ENCODE data around the gene PTPRG.

GRCh38 chr3:61809879-61810278, 248.5 kb downstream of the PTPRG start:
- TF ChIP-seq, protein P1, sequence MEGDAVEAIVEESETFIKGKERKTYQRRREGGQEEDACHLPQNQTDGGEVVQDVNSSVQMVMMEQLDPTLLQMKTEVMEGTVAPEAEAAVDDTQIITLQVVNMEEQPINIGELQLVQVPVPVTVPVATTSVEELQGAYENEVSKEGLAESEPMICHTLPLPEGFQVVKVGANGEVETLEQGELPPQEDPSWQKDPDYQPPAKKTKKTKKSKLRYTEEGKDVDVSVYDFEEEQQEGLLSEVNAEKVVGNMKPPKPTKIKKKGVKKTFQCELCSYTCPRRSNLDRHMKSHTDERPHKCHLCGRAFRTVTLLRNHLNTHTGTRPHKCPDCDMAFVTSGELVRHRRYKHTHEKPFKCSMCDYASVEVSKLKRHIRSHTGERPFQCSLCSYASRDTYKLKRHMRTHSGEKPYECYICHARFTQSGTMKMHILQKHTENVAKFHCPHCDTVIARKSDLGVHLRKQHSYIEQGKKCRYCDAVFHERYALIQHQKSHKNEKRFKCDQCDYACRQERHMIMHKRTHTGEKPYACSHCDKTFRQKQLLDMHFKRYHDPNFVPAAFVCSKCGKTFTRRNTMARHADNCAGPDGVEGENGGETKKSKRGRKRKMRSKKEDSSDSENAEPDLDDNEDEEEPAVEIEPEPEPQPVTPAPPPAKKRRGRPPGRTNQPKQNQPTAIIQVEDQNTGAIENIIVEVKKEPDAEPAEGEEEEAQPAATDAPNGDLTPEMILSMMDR (IDR thresholded peaks at IDR 0.05; ENCODE audit: insufficient read depth, low read depth, low read length): no peak
- TF ChIP-seq EZH2 (IDR thresholded peaks at IDR 0.05; ENCODE audit: insufficient read depth, low read length): no peak
